Osteoblast (primary cell): ENCODE measurements around the gene MRPS31. TPM values are rescaled to one million over a fixed set of nuclear protein-coding genes. Genes with fewer than 3 reads are reported as not detected.
"Not testable (repeated sequence)": the region's sequence is repeated elsewhere in the genome, so short reads cannot be mapped to it uniquely, and the experiment has no call there.

ENCODE experiments used
- DNase-seq: peaks from one replicate; pipeline ENCODE4 v3.0.0; 2011; ENCODE audit warnings: low spot score, mixed read lengths; ENCODE audit not compliant: insufficient read length; ENCODE audit errors: missing footprints
- H2AFZ ChIP-seq: 2 replicates; pipeline ENCODE4 v1.6.0; 2011; ENCODE audit warnings: mild to moderate bottlenecking, low read length
- H3K27ac ChIP-seq: 2 replicates; pipeline ENCODE4 v1.5.1; 2011; ENCODE audit warnings: mild to moderate bottlenecking, low read depth, low read length, moderate library complexity
- H3K27me3 ChIP-seq: 2 replicates; pipeline ENCODE4 v1.6.0; 2012; ENCODE audit warnings: mild to moderate bottlenecking, control low read depth, inconsistent platforms, low read length, moderate library complexity; ENCODE audit not compliant: insufficient read depth
- H3K36me3 ChIP-seq: 2 replicates; pipeline ENCODE4 v1.5.1; 2011; ENCODE audit warnings: mild to moderate bottlenecking, low read length, control low read depth, moderate library complexity; ENCODE audit not compliant: insufficient read depth
- H3K4me1 ChIP-seq: 2 replicates; pipeline ENCODE4 v1.5.1; 2011; ENCODE audit warnings: mild to moderate bottlenecking, low read length, control low read depth, moderate library complexity; ENCODE audit not compliant: insufficient read depth
- H3K4me2 ChIP-seq: 2 replicates; pipeline ENCODE4 v1.6.0; 2011; ENCODE audit warnings: mild to moderate bottlenecking, low read length; ENCODE audit not compliant: insufficient read depth
- H3K4me3 ChIP-seq: fragments of 200-600 bp; sonication (generic); 3 replicates; pipeline ENCODE4 v1.5.1; 2012; ENCODE audit warnings: mild to moderate bottlenecking, low read length, inconsistent platforms; ENCODE audit not compliant: insufficient read depth
- H3K79me2 ChIP-seq: 2 replicates; pipeline ENCODE4 v1.6.0; 2012; ENCODE audit warnings: mild to moderate bottlenecking, low read length, control low read depth, inconsistent platforms; ENCODE audit not compliant: insufficient read depth
- H3K9me3 ChIP-seq: 2 replicates; pipeline ENCODE4 v1.5.1; 2011; ENCODE audit warnings: low read depth, low read length, control low read depth
- H4K20me1 ChIP-seq: 2 replicates; pipeline ENCODE4 v1.6.0; 2012; ENCODE audit warnings: mild to moderate bottlenecking, low read length, control low read depth; ENCODE audit not compliant: insufficient read depth
- total RNA-seq: library from RNA; depleted of rRNA; stranded (reverse); fragments of >200 nt; gene quantifications from 2 replicates; pipeline ENCODE4 v1.2.3, GENCODE V29; 2012
- TF ChIP-seq, protein P1 (sequence below): IDR thresholded peaks from 2 replicates; pipeline ENCODE4 v1.5.1; 2011; ENCODE audit warnings: mild to moderate bottlenecking, low read depth, low read length, moderate library complexity; ENCODE audit errors: extremely low read depth

Gene MRPS31
- total RNA-seq, 1 donor: 13.4 TPM

DNA sequence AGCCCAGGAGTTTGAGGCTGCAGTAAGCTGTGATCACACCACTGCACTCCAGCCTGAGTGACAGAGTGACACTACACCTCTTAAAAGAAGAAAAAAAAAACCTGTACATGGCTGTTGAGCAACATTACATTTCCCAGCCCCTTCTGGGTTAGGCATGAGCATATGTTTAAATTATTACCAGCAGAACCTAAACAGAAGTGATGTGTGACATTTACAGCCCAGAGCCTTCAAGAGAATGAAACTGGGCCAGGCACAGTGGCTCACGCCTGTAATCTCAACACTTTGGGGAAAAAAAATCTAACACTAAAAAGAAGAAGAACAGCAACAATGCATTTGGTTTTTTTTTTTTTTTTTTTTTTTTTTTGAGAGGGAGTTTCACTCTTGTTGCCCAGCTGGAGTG lies 38.3 kb downstream of the MRPS31 start:
- Histone ChIP-seq H3K4me3 (no peak overlapping the region), H3K9me3 (no peaks in the 10 kb centered on the region), H4K20me1 (no peaks in the 10 kb centered on the region), H3K4me2 (no peak overlapping the region), H3K27ac (no peak overlapping the region), H3K79me2 (no peaks in the 10 kb centered on the region), H3K4me1 (no peaks in the 10 kb centered on the region), H2AFZ (no peak overlapping the region), H3K36me3 (no peaks in the 10 kb centered on the region), H3K27me3 (no peaks in the 10 kb centered on the region)
- no peak for DNase-seq
- TF ChIP-seq, protein P1, sequence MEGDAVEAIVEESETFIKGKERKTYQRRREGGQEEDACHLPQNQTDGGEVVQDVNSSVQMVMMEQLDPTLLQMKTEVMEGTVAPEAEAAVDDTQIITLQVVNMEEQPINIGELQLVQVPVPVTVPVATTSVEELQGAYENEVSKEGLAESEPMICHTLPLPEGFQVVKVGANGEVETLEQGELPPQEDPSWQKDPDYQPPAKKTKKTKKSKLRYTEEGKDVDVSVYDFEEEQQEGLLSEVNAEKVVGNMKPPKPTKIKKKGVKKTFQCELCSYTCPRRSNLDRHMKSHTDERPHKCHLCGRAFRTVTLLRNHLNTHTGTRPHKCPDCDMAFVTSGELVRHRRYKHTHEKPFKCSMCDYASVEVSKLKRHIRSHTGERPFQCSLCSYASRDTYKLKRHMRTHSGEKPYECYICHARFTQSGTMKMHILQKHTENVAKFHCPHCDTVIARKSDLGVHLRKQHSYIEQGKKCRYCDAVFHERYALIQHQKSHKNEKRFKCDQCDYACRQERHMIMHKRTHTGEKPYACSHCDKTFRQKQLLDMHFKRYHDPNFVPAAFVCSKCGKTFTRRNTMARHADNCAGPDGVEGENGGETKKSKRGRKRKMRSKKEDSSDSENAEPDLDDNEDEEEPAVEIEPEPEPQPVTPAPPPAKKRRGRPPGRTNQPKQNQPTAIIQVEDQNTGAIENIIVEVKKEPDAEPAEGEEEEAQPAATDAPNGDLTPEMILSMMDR: no peak

- TF ChIP-seq, protein P1: no peak
- no peaks in the 10 kb centered on the region for H4K20me1 ChIP-seq
- H3K79me2 ChIP-seq: no peaks in the 10 kb centered on the region
Observed at GRCh38 chr13:40728595-40728994, 42.4 kb downstream of the MRPS31 start.

DNA sequence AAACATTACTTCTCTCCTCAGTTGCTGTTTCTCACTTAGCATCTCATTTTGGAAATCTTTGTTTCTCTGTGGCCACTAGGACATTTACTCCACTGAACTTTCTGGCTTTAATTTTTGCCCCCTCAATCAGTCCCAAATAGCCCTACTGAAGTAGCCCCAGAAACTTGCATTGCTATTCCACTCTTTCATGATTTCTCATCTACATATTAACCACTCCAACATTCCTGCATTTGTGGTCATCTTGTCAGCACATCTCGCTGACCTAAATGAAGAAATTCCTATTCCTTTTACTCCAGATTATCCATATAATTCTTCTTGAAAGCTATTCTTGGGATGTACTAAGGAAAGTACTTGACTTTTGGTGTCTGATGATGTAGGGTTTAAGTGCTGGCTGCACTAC lies 56.6 kb downstream of the MRPS31 start:
- not testable (repeated sequence) for H3K4me2 ChIP-seq, H3K27me3 ChIP-seq

More at GRCh38 chr13:40728595-40728994, 42.4 kb downstream of the MRPS31 start:
- Histone ChIP-seq H2AFZ (no peak overlapping the region), H3K36me3 (no peaks in the 10 kb centered on the region), H3K9me3 (no peaks in the 10 kb centered on the region), H3K27me3 (no peaks in the 10 kb centered on the region), H3K4me3 (no peak overlapping the region), H3K27ac (no peak overlapping the region), H3K4me1 (no peaks in the 10 kb centered on the region), H3K4me2 (no peak overlapping the region)
- no peak for DNase-seq

GRCh38 chr13:40706439-40706838 lies 64.6 kb downstream of the MRPS31 start:
- H4K20me1 ChIP-seq: no peaks in the 10 kb centered on the region

More for the DNA sequence above, 56.6 kb downstream of the MRPS31 start:
- H4K20me1 ChIP-seq, H3K27ac ChIP-seq, H3K4me1 ChIP-seq, H3K9me3 ChIP-seq, H3K4me3 ChIP-seq, DNase-seq, H3K79me2 ChIP-seq, H3K36me3 ChIP-seq, H2AFZ ChIP-seq: not testable (repeated sequence)

More at GRCh38 chr13:40706439-40706838, 64.6 kb downstream of the MRPS31 start:
- Histone ChIP-seq H2AFZ (no peak overlapping the region), H3K27me3 (no peaks in the 10 kb centered on the region), H3K36me3 (no peaks in the 10 kb centered on the region), H3K27ac (no peak overlapping the region), H3K4me3 (no peak overlapping the region), H3K4me1 (no peaks in the 10 kb centered on the region), H3K9me3 (no peaks in the 10 kb centered on the region), H3K79me2 (no peaks in the 10 kb centered on the region), H3K4me2 (no peak overlapping the region)
- TF ChIP-seq, protein P1: no peak
- no peak for DNase-seq
